Activated CD8-positive, alpha-beta T cell treated with anti-CD3 and anti-CD28 coated beads for 36 hours (primary cell): ENCODE results near the gene CDH23. TPM values are rescaled to one million over a fixed set of nuclear protein-coding genes. Genes with fewer than 3 reads are reported as not detected.

ENCODE experiments used
- ATAC-seq: fragments of 200-7000 bp; cut with Tn5 transposase; one replicate; pipeline ENCODE4 v1.10.0; 2021; ENCODE audit warnings: mild to moderate bottlenecking, moderate library complexity
- CTCF ChIA-PET: fragments of 350-600 bp; sonication (Branson Sonifier 250); formaldehyde crosslinking; loops from one replicate; lab custom pipeline; 2021; ENCODE audit warnings: antibody characterized with exemption; lab: Charles Lee
- POLR2A ChIA-PET: fragments of 350-600 bp; sonication (Branson Sonifier 250); formaldehyde crosslinking; loops from one replicate; lab custom pipeline; 2021; ENCODE audit warnings: antibody characterized with exemption; lab: Charles Lee
- DNase-seq: peaks from one replicate; pipeline ENCODE4 v3.0.0-alpha.2; 2020
- H3K27ac Mint-ChIP-seq: one replicate; pipeline ENCODE4 v1.8.0; 2021; ENCODE audit warnings: mild to moderate bottlenecking, mixed read lengths
- H3K27me3 Mint-ChIP-seq: one replicate; pipeline ENCODE4 v1.8.0; 2021; ENCODE audit warnings: mixed read lengths
- H3K36me3 Mint-ChIP-seq: one replicate; pipeline ENCODE4 v1.8.0; 2021; ENCODE audit warnings: low read depth, mixed read lengths
- H3K4me1 Mint-ChIP-seq: one replicate; pipeline ENCODE4 v1.8.0; 2021; ENCODE audit warnings: low read depth, mixed read lengths
- H3K4me3 Mint-ChIP-seq: one replicate; pipeline ENCODE4 v1.8.0; 2021; ENCODE audit warnings: mild to moderate bottlenecking, moderate library complexity, mixed read lengths
- H3K9me3 Mint-ChIP-seq: one replicate; pipeline ENCODE4 v1.8.0; 2021; ENCODE audit warnings: mixed read lengths
- CTCF ChIP-seq: fragments of 200-600 bp; IDR thresholded peaks from one replicate; pipeline ENCODE4 v1.8.0; 2022; ENCODE audit warnings: antibody characterized with exemption, mild to moderate bottlenecking
- intact Hi-C: fragments of 100-400 bp; cut with micrococcal nuclease; formaldehyde crosslinking; loops from one replicate; pipeline ENCODE4 v1.10.0; 2022
- total RNA-seq, 2 experiments: library from RNA; stranded (reverse); gene quantifications; one replicate each; pipeline ENCODE4 v1.2.3, GENCODE V29; 2021

Gene CDH23
- total RNA-seq, 2 experiments from 2014 or later: 2.4 to 2.7 TPM

GRCh38 chr10:71665456-71665855, 268.7 kb downstream of the CDH23 start:
- H3K4me3 Mint-ChIP-seq: no peak overlapping the region
- no peaks in the 10 kb centered on the region for H3K27me3 Mint-ChIP-seq
- intact Hi-C loops: no loop called here
- ATAC-seq (no peak), DNase-seq (no peak)
- no peak for TF ChIP-seq CTCF
- H3K27ac Mint-ChIP-seq: no peak overlapping the region
- ChIA-PET POLR2A (no interaction called here), CTCF (interaction anchor here (0.9 to 1.9 kb wide), 9 partner anchors 11 to 270 kb away, joined by 3 to 13 read pairs (median 4); no protein-coding TSS in a partner anchor)
- no peaks in the 10 kb centered on the region for H3K9me3 Mint-ChIP-seq
- H3K4me1 Mint-ChIP-seq: peaks cover 11% of the 10 kb centered on the region
- no peaks in the 10 kb centered on the region for H3K36me3 Mint-ChIP-seq

- intact Hi-C loops: no loop called here
- H3K4me1 Mint-ChIP-seq: peaks cover 11% of the 10 kb centered on the region
- ChIA-PET POLR2A (interaction anchor here (0.9 to 2.1 kb wide), 3 partner anchors 8 to 20 kb away, joined by 3 to 5 read pairs (median 3); no protein-coding TSS in a partner anchor), CTCF (interaction anchor here (1.0 to 1.2 kb wide), 2 partner anchors 31 to 41 kb away, joined by 3 read pairs; no protein-coding TSS in a partner anchor)
- H3K4me3 Mint-ChIP-seq: no peak overlapping the region
- H3K27me3 Mint-ChIP-seq: no peaks in the 10 kb centered on the region
- no peaks in the 10 kb centered on the region for H3K9me3 Mint-ChIP-seq
- H3K36me3 Mint-ChIP-seq: no peaks in the 10 kb centered on the region
- TF ChIP-seq CTCF: no peak
- ATAC-seq (peak; percentile 69), DNase-seq (peak; percentile 50)
- peak overlapping the region; percentile 9 for H3K27ac Mint-ChIP-seq
These were observed 270.1 kb downstream of the CDH23 start for GRCh38 chr10:71666639-71667386.

GRCh38 chr10:71667387-71667752, 270.6 kb downstream of the CDH23 start:
- Mint-ChIP-seq H3K27ac (peak overlapping the region; percentile 9), H3K4me3 (no peak overlapping the region), H3K36me3 (no peaks in the 10 kb centered on the region), H3K27me3 (no peaks in the 10 kb centered on the region), H3K4me1 (peaks cover 11% of the 10 kb centered on the region), H3K9me3 (no peaks in the 10 kb centered on the region)
- DNase-seq (no peak), ATAC-seq (peak; percentile 52)
- ChIA-PET CTCF (interaction anchor here (1.0 to 1.2 kb wide), 2 partner anchors 30 to 40 kb away, joined by 3 read pairs; no protein-coding TSS in a partner anchor), POLR2A (interaction anchor here (1.3 to 2.1 kb wide), 2 partner anchors 9 to 19 kb away, joined by 3 to 5 read pairs; no protein-coding TSS in a partner anchor)
- intact Hi-C loops: no loop called here
- TF ChIP-seq CTCF: no peak

- no peak overlapping the region for H3K27ac Mint-ChIP-seq
- H3K4me1 Mint-ChIP-seq: peaks cover 5% of the 10 kb centered on the region
- TF ChIP-seq CTCF: no peak
- H3K36me3 Mint-ChIP-seq: no peaks in the 10 kb centered on the region
- H3K27me3 Mint-ChIP-seq: no peaks in the 10 kb centered on the region
- DNase-seq (no peak), ATAC-seq (no peak)
- ChIA-PET POLR2A (interaction anchor here (0.6 to 0.7 kb wide), 3 partner anchors 19 to 353 kb away, joined by 3 to 4 read pairs (median 3); partner anchors contain the start of gene SLC29A3), CTCF (interaction anchor here (1.2 kb wide), 1 partner anchor 24 kb away, joined by 4 read pairs; no protein-coding TSS in a partner anchor)
- no peak overlapping the region for H3K4me3 Mint-ChIP-seq
- intact Hi-C loops: no loop called here
- no peaks in the 10 kb centered on the region for H3K9me3 Mint-ChIP-seq
These were observed 275.6 kb downstream of the CDH23 start for GRCh38 chr10:71671994-71672946.
